Right lobe of liver (tissue), 6 donors: ENCODE data around the gene BRINP3. TPM values are rescaled to one million over a fixed set of nuclear protein-coding genes. Genes with fewer than 3 reads are reported as not detected.
"Not testable (repeated sequence)": the region's sequence is repeated elsewhere in the genome, so short reads cannot be mapped to it uniquely, and the experiment has no call there.

Experiments
- ATAC-seq, 4 donors: fragments of 200-7000 bp; cut with Tn5 transposase; one replicate each; pipeline ENCODE4 v1.9.1; 2020; ENCODE audit warnings: mild to moderate bottlenecking in 4 of 4, moderate library complexity in 4 of 4
- DNase-seq, 3 donors: peaks; one replicate each; pipeline ENCODE4 v3.0.0-alpha.2; 2020
- H3K27ac ChIP-seq, 3 donors: fragments of 200-600 bp; one replicate each; pipeline ENCODE4 v1.8.0; 2022
- H3K27me3 ChIP-seq, 2 donors: fragments of 200-600 bp; one replicate each; pipeline ENCODE4 v1.8.0; 2022
- H3K36me3 ChIP-seq, 4 donors: fragments of 200-600 bp; sonication (generic) in 1 of 4; one replicate each; pipeline versions ENCODE4 v1.5.1 to v1.8.0; 2017 to 2022; ENCODE audit warnings: control low read depth in 1 of 4
- H3K4me1 ChIP-seq, 4 donors: fragments of 200-600 bp; sonication (generic) in 1 of 4; one replicate each; pipeline versions ENCODE4 v1.5.1 to v1.8.0; 2017 to 2022; ENCODE audit warnings: control low read depth in 1 of 4
- H3K4me3 ChIP-seq, 3 donors: fragments of 200-600 bp; one replicate each; pipeline ENCODE4 v1.8.0; 2022
- H3K9me3 ChIP-seq, 4 donors: fragments of 200-600 bp; sonication (generic) in 1 of 4; one replicate each; pipeline versions ENCODE4 v1.5.1 to v1.8.0; 2017 to 2022; ENCODE audit warnings: control low read depth in 1 of 4
- CTCF ChIP-seq, 4 donors: fragments of 200-600 bp in 3 of 4; fragments of 450-650 bp in 1 of 4; IDR thresholded peaks; one replicate each; pipeline versions ENCODE4 v1.5.1 to v1.8.0; 2016 to 2022; ENCODE audit warnings: antibody characterized with exemption in 4 of 4, mild to moderate bottlenecking in 2 of 4
- POLR2A ChIP-seq: fragments of 450-650 bp; IDR thresholded peaks from one replicate; pipeline ENCODE4 v1.6.1; 2017; ENCODE audit warnings: antibody characterized with exemption, mild to moderate bottlenecking
- WGBS: methylation state at CpG from one replicate; pipeline ENCODE4 v1.1.6; 2018; ENCODE audit warnings: low coverage, low lambda C conversion rate; ENCODE audit not compliant: insufficient coverage; ENCODE audit errors: missing lambda C conversion rate; 5-methylcytosine and 5-hydroxymethylcytosine counted together
- intact Hi-C, 2 donors: fragments of 100-400 bp; cut with DNase I; formaldehyde crosslinking; loops; one replicate each; pipeline versions ENCODE4 v1.11.2 to v1.14.1; 2022
- total RNA-seq, 6 experiments: library from RNA; depleted of rRNA in 2 of 6; stranded (reverse); fragments of >200 nt in 2 of 6; fragmentation: NEBNext Ultra II Directional in 3 of 6; extraction: Animal tissue kit (Norgen Biotek cat#: 25700) in 3 of 6; gene quantifications; one replicate each; pipeline versions ENCODE4 v1.1.0 to v1.2.4, GENCODE V29; 2016 to 2023
- donor health status: DM: no; HTN: yes; CAD: no.
- donor health status: DM: no; HTN: no; CAD: no.
- donor health status: DM: no; HTN: no; CAD: no.
- donor health status: DM: no; HTN: yes; CAD: no.
- donor health status: DM: no; HTN: yes; CAD: no.

The BRINP3 gene
- total RNA-seq, 6 experiments from 2014 or later = not detected

DNA sequence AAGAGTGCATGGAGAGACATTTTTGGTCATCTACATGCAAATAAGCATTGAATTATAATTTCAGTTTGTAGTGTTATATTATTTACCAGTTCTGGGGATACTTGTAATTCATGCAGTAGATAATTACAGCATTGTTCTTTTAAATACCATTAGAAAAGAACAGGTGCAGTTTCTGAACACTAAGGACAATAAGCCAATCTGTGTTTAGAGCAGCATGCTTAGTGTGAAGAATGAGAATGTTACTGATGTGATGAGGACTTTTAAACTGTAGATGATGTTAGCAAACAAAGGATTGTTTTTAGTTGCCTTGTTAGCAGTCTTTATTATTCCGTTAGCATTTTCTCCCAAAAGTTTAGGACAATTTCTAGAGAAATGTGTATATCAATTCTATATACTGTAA lies 348.3 kb downstream of the BRINP3 start:
- no peak for ATAC-seq
- Histone ChIP-seq H3K27me3 (no peaks in the 10 kb centered on the region), H3K4me3 (no peak overlapping the region), H3K27ac (no peak overlapping the region), H3K36me3 (no peaks in the 10 kb centered on the region), H3K9me3 (no peaks in the 10 kb centered on the region), H3K4me1 (no peaks in the 10 kb centered on the region)
- DNase-seq = no peak
- no peak for TF ChIP-seq CTCF (IDR thresholded peaks at IDR 0.05)
- 35% methylated on average over 1 of the region's 1 CpG for WGBS
- intact Hi-C loops = no loop called here

GRCh38 chr1:190126728-190127127 lies 350.9 kb downstream of the BRINP3 start:
- intact Hi-C loops = no loop called here

GRCh38 chr1:190124068-190124467 lies 353.6 kb downstream of the BRINP3 start:
- Histone ChIP-seq H3K27ac (no peak overlapping the region), H3K4me1 (no peaks in the 10 kb centered on the region), H3K36me3 (no peaks in the 10 kb centered on the region), H3K4me3 (no peak overlapping the region), H3K27me3 (no peaks in the 10 kb centered on the region), H3K9me3 (no peaks in the 10 kb centered on the region)
- intact Hi-C loops = no loop called here
- ATAC-seq (no peak), DNase-seq (no peak)
- TF ChIP-seq CTCF (IDR thresholded peaks at IDR 0.05) (no peak), POLR2A (no peak)
- WGBS = 49% methylated on average over 3 of the region's 3 CpGs

More at GRCh38 chr1:190126728-190127127, 350.9 kb downstream of the BRINP3 start:
- 39% methylated on average over 2 of the region's 2 CpGs for WGBS
- H3K4me3 ChIP-seq = no peak overlapping the region
- DNase-seq (no peak), ATAC-seq (no peak)
- no peaks in the 10 kb centered on the region for H3K4me1 ChIP-seq
- TF ChIP-seq CTCF (IDR thresholded peaks at IDR 0.05) = no peak
- TF ChIP-seq POLR2A = no peak
- H3K9me3 ChIP-seq = no peaks in the 10 kb centered on the region
- H3K27me3 ChIP-seq = no peaks in the 10 kb centered on the region
- H3K36me3 ChIP-seq = no peaks in the 10 kb centered on the region
- H3K27ac ChIP-seq = no peak overlapping the region

- H3K27ac ChIP-seq, H3K4me3 ChIP-seq, H3K9me3 ChIP-seq, H3K36me3 ChIP-seq, H3K4me1 ChIP-seq, intact Hi-C loops, DNase-seq, ATAC-seq, H3K27me3 ChIP-seq: not testable (repeated sequence)
- 54% methylated on average over 9 of the region's 11 CpGs for WGBS
Observed at GRCh38 chr1:190120564-190120963, 357.1 kb downstream of the BRINP3 start.

- Histone ChIP-seq H3K9me3 (no peaks in the 10 kb centered on the region), H3K36me3 (no peaks in the 10 kb centered on the region), H3K4me1 (no peaks in the 10 kb centered on the region), H3K4me3 (no peak overlapping the region), H3K27me3 (no peaks in the 10 kb centered on the region), H3K27ac (no peak overlapping the region)
- WGBS = 19% methylated on average over 2 of the region's 2 CpGs
- ATAC-seq (no peak), DNase-seq (no peak)
- intact Hi-C loops = no loop called here
- TF ChIP-seq CTCF (IDR thresholded peaks at IDR 0.05) (no peak), POLR2A (no peak)
Observed at GRCh38 chr1:190119683-190120082, 358.0 kb downstream of the BRINP3 start.
